HG02763 (cell line): ENCODE results near the gene IL2.

Experiments
- ATAC-seq: cut with Tn5 transposase; IDR thresholded peaks from one replicate; pipeline ENCODE4 v1.9.1; 2021; ENCODE audit warnings: mild to moderate bottlenecking, moderate library complexity; ENCODE audit not compliant: unreplicated experiment

The IL2 gene

GRCh38 chr4:122456231-122457116, at the start of gene IL2:
TSS of gene IL2 (minus strand) at chr4:122456725. CDS start at chr4:122456440, 285 bp downstream.
- ATAC-seq, result no peak

- no peak for ATAC-seq
These were observed 46.7 kb upstream of the IL2 start for GRCh38 chr4:122503214-122503613.

DNA sequence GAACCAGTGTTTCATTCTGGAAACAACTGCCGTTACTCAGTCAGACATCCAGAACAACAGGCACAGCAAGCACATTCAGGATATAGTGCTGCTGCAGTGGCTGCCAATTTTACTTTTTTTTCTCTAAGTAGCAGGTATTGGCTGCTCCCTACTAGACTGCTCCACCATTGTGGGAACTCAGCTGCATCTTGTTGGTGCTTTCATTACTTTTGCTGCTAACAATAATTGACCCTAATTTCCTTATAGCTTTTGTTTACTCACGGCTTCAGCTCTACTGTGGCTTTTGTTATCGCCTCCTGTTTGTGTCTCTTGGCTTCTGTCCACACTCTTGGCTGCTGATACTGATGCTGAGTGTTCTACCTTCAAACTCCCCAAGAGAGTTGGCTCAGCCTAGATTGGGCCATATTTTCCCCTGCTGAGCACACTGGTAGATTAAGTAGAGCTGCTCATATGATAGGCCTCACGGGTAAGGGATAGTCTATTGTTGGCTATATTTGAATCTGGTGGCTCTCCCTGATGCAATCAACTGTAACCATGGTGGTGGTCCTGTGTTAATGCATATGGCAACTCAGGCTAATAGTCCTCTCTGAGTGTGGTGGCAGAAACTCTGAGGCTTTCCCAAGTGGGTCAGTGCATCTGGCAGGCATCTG, 44.5 kb upstream of the IL2 start:
- ATAC-seq, result no peak

DNA sequence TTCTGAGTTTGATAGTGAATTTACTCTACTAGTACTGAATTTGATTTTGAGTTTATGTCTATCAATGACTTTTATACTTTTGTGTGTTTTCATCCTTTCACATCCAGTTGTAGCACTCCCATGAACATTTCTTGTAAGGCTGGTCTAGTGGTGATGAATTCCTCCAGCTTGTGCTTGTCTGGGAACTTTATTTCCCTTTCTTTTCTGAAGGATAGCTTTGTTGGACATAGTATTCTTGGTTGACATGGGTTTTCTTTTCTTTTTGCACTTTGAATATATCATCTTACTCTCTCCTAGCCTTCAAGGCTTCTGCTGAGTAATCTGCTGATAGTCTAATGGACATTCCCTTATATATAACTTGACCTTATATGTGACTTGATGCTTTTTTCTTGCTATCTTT, 32.5 kb upstream of the IL2 start:
- no peak for ATAC-seq

DNA sequence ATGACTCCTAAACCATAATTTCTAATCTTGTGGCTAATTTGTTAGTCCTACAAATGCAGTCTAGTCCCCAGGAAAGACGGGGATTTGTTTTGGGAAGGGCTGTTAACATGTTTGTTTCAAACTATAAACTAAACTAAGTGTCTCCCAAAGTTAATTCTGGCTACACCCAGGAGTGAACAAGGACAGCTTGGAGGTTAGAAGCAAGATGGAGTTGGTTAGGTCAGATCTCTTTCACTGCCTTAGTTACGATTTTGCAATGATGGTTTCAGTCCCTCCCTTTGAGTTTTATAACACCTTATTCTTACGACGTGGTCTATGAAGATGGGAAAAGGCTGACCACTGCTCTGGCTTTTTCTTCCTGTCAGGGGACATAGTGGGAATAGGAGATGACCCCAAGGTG, 27.0 kb upstream of the IL2 start:
- no peak for ATAC-seq

DNA sequence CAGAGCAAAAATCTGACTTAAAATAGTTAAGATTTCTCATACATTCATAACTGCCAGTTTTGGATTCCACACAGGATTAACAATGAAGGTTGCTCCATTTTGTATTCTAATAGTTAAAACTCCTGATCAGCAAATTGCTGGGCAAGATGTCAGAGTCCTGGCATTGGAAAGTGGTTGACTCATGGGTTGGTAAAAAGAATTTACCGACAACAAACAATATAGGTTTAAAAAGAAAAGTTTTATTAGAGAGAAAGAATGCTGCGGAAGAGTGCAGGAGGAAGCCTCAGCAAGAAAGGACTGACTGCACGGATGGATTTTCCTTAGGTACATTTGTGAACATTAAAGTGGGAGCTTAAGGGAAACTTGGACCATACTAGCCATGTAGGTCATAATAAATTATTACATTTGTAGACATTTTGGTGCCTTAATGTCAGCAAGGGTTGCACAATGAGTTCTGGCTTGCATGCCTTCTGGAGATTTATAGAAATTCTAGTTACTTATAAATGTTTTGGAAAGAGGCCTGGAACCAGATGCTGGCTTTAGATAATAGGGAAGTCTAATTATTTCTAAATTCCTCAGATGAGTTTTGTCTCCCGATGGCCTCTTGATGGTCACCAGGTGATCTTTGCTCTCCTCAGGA, 25.4 kb upstream of the IL2 start:
- ATAC-seq, result no peak

DNA sequence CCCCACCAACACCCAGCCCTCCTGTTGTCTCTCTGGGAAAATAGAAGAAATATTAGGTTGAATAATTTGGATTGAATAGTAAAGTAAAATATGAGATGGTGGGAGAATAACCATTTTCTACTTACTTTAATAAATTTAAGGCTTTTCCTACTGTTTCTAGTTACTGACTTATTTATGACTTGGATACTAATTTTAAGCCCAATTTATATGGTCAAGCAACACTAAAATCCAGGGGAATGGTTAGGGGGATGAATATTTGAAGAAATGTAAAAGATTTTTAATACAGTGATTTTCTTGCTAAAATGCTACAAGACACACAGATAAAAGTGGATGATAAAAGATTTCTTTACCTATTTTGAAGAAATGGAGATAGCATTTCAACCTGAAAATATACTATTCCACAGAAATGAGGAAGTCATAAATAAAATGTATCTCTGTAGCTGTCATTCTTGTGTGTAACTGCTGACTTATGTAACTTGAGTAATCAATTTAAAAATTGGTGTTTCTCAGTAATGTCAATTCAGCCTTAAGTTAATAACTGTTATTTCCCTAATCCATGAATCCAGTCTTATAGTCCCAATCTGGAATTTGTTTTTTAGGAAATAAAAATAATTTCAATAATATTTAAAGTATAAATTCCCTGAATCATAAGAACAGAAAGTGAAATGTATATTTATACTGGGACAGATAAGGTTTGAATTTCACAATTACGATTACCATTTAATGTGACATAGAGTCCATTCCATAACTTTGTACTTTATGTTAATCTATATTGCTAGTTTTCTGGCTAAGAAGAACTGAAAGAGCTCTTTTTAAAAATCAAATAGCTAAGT, 24.3 kb upstream of the IL2 start:
- ATAC-seq, result no peak

DNA sequence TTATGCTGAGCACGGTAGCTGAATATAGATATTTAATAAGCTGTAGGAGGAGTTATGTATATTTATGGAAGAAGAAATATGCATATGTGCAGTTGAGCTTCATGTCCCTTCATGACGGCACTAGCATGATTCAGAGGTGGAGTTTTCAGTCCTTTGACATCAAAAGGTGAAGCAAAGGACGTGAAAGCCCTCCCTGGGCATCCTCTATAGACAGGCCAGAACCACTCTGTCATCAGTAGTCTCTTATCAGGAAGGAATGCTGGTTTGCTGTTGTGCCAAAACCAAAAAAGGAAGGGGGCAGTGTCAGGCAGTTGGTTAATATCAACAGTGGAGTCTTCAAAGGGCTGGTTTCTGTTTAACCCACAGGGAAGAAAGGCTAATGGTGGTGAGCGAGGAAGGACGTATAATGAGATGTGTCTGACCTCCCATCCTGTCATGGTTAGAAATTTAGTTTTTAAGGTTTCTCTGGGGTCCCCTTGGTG, 23.5 kb upstream of the IL2 start:
- no peak for ATAC-seq

GRCh38 chr4:122476745-122477144, 20.2 kb upstream of the IL2 start:
- no peak for ATAC-seq

GRCh38 chr4:122476126-122476525, 19.6 kb upstream of the IL2 start:
- no peak for ATAC-seq

- no peak for ATAC-seq
These were observed 18.7 kb upstream of the IL2 start for GRCh38 chr4:122475233-122475632.

GRCh38 chr4:122469457-122469856, 12.9 kb upstream of the IL2 start:
- no peak for ATAC-seq

GRCh38 chr4:122458625-122459024, 2.1 kb upstream of the IL2 start:
- ATAC-seq, result no peak

- ATAC-seq, result no peak
These were observed 3.0 kb downstream of the IL2 start for GRCh38 chr4:122453384-122453995.

DNA sequence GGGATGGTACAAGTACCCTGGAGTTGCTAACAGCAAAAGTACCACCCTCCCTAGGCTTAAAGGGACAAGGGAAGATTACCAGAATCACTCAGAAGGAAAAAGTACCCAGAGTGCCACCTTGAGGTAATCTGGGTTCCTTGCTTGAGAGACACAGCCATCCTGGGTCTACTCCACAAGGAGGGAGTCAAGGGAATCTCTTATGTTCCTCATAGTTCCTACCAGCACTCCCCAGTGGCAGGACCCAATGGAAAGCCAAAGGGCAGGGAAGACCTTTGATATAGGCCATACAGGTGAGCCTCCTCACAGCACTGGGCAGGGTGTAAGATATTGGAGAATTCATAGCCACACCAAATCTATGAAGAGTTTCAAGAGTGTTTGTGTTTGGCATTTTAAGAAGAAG, 5.7 kb downstream of the IL2 start:
- ATAC-seq, result no peak

- ATAC-seq, result no peak
These were observed 22.2 kb downstream of the IL2 start for GRCh38 chr4:122434285-122434684.

DNA sequence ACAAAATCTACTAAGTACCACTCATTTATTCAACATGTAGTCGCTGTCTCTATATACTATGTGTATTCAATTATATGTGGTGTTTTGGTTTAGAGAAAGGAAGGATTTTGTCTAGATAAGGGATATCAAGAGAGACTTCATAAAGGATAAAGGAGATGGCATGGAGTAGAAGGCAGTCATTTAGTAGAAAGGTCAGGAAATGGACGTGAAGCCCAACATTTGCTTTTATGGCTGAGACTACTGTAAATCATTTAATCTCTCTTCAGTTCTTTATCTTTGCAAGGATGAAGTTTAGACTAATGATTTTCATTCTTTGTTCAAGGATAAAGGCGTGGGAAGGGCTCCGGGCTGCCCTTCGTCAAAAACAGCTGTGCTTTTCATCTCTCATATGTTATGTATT, 25.2 kb downstream of the IL2 start:
- no peak for ATAC-seq

DNA sequence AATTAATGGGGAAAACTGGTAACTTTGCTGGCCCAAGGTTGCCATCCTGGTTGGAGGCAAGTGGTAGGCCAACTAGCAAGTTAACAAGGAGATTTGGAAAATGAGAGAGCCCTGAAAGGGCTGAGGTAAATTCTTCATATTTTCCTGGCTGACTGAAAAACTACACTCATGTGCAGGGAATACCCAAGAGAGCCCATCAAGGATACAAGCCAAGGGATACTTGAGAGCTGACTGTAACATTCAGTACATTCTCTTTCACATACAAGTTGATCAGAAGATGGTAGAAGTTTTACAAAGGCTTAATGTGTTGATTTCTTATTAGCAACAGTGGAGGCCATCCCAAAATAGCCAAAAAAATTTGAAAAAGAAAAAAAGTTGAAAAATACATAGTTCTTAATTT, 33.3 kb downstream of the IL2 start:
- no peak for ATAC-seq

DNA sequence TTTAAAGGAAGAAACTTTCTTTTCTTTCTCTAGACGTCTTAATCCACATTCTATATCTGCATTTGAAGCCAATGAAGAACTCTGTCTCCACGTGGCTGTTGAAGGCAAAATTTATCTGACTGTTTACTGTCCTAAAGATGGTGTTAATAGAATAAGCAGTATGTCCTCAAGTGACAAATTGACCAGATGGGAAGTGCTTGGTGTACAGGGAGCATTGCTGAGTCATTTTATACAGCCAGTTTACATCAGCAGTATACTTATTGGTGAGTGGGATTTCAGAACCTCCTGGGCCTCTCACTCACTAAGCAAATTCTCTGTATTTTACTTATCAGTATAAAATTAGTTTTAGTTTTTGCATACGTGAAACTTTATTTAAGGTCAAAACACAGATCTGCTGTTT, 44.0 kb downstream of the IL2 start:
- ATAC-seq, result no peak

DNA sequence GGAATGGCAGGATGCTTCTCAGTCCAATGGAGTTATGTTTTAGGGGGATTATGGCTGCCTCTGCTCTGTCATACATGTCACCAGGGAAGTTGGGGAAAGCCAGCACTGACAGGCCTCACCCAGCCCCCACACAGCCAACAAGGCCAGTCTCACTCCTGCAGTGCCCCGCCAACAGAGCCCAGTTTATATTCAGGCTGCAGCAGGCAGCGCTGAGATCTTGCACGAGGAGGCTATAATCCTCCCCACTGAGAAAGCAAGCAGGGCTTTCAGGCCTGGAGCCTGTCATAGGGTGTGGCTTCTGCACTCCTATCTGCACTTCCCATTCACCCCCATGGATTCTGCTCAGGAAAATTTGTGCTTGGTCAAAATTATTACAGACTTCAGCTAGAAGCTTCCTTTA, 52.7 kb downstream of the IL2 start:
- ATAC-seq, result no peak
